COLO829 (cell line): ENCODE measurements around the gene AP2A2.

Experiments used
- DNase-seq: peaks from one replicate; pipeline ENCODE4 v3.0.0; 2012; ENCODE audit warnings: low spot score

Gene AP2A2

DNA sequence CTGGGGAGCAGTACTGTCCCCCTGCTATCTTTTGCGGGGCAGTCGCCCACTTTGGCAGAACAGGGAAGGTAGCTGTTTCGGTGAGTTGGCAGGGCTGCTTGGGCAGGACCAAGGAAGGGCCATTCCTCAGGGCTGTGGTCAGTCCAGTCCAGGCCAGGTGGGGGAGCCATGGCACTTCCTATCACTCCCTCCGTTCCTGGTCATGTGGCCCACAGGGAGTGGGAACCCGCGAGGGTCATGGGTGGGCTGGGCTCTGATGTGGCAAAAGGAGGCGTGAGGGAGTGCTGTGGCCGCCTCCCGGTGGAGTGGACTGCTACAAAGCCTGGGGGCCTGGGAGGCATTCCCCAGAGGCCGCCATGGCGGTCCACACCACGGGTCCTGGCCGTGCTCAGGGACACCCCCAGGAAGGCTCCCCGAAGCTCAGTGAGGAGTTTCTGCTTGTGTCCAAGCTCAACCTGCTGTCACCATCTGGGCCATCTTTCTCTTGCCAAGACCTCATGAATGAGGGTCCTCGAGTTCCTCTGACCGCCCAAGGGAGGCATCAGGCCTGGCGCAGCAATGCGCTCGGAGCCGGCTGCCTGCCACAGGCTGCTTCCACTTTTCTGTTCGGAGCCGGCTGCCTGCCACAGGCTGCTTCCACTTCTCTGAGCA lies 27.0 kb upstream of the AP2A2 start:
- no peak for DNase-seq

DNA sequence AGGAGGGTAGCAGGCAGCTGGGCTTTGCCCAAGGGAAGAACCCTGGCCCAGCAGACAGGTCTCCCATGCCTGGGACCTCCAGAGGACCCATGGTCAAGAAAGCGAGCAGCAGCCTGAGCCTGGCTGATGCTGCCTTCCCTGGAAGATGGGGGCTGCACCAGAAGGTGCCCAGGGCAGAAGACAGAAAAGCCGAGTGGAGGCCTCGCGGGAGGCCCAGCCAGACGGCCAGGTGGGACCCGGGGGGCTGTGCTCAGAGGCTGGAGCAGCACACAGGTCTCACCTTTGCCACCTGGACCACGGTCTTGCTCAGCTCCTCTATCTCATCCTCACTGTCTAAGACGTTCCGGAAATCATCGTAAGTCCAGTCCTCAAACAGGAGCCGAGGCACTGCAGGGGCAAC lies 25.9 kb upstream of the AP2A2 start:
- no peak for DNase-seq

DNA sequence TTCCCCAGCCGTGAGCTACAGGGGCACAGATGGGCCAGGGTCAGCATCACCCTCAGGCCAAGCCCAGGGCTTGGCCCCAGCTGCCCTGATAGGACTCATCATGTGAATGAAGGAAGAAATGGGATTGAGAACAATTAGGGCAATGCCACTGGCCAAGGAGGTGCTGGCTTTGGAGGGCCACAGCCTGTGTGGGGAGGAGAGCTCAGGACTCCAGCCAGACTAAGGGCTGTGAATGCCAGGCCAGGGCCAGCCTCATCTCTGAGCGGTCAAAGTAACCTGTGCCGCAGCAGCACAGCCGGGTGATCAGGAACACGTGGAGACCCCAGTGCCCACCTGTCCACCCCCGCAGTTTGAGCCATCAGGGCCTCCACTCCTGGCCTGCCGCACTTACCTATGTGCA lies 25.1 kb upstream of the AP2A2 start:
- no peak for DNase-seq

DNA sequence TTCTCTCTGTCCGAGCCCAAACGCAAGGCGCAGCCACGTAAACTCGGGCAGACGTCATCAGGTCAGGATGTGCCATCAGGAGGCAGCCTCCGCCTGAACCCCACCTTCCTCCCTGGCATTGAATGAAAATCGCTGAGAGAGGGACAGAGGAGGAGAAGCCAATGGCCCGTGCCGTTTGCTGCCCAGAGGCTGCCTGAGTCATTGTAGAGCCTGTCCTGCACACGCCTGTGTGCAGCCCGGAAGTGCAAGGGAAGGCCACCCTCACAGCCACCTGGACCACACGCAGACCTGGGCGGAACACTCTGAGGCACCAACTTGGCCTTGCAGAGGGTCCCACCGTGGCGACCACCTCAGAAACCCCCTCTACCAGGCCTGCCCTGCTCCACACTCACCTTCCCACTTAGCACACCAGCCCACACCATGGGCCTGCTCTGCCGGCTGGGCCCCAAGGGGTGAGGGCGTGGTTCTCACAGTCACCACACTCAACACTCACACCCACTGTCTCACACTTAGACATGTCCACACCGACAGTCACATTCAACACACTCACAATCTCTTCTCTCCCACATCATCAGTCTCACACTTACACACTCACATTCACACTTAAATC lies 24.1 kb upstream of the AP2A2 start:
- DNase-seq: no peak

DNA sequence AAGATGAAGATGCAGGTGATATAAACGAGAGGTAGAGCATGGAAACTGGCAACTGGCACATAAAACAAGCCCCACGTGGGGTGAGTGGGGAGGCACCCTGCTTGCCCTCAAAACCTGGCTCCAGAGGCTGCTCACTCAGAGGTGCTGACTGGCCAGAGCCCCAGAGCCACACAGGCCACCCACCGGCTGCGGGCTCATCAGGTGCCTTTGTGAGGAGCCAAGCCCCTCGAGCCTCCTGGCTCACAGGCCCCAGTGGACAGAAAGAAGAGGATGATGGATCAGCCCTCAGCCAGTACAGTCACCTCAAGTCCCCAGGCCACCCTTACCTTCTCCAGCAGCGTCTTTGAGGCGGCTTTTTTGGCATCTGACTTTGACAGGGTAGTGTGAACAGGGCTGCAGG lies 21.3 kb upstream of the AP2A2 start:
- DNase-seq: no peak

DNA sequence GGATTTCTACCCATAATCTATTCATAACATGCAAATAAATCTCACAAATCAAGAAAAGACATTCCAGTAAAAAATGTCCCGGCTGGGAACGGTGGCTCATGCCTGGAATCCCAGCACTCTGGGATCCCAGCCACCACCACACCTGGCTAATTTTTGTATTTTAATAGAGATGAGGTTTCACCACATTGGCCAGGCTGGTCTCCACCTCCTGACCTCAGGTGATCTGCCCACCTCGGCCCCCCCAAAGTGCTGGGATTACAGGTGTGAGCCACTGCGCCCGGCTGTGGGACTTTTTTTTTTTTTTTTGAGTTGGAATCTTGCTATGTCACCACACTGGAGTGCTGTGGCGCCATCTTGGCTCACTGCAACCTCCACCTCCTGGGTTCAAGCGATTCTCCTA lies 19.7 kb upstream of the AP2A2 start:
- DNase-seq: no peak

DNA sequence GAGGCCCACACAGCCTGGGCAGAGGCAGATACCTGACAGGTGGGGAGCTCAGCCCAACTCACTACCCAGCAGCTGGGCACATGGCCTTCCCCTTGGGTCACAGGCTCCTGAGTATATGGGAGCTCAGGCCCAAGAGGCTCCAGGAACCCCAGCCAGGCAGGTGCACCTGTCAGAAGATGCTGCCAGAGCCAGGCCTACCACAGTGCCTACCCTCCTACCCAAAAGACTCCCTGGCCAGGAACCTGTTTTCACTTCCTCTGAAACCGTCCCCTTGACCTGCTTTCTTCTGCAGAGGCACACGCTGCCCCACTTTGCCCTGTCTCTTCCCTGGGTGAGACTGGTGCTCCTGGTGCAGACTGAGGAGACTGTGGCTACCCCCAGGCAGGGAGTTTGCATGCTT lies 18.0 kb upstream of the AP2A2 start:
- no peak for DNase-seq

DNA sequence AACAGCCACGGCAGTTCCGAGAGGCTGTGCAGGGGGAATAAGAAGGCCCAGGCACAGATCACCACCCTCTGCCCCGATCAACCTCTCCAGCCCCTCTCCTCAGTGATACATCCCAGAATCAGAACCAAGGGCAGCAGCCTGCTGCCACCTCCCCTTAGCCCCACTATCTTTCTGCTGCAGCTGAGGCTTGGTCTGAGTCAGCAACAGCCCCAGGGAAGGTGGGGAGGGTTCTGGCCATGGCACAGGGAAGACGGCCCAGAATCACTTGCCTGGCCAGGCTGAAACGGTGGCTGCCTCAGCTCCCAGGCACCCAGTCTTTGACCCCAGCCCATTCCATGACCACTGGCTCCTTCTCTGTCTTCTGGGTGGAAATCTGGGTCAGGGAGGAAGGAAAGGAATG lies 17.4 kb upstream of the AP2A2 start:
- no peak for DNase-seq

DNA sequence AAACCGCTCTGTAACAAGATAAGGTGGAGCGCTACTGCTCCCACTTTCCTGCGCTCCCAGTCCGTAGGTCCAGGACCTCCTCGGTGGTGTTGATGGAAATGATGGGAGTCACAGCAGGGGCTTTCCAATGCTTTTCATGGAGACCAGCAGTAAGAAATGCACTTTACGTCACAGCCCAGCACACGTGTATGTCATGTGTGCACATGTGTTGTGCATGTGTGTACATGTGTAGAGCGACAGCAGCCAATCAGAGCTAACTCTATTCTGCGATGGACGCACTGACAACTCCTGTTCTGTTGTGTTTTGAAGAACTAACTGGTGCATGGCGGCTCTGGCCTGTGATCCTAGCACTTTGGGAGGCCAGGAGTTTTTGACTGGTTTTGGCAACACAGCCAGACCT lies 16.3 kb upstream of the AP2A2 start:
- no peak for DNase-seq

DNA sequence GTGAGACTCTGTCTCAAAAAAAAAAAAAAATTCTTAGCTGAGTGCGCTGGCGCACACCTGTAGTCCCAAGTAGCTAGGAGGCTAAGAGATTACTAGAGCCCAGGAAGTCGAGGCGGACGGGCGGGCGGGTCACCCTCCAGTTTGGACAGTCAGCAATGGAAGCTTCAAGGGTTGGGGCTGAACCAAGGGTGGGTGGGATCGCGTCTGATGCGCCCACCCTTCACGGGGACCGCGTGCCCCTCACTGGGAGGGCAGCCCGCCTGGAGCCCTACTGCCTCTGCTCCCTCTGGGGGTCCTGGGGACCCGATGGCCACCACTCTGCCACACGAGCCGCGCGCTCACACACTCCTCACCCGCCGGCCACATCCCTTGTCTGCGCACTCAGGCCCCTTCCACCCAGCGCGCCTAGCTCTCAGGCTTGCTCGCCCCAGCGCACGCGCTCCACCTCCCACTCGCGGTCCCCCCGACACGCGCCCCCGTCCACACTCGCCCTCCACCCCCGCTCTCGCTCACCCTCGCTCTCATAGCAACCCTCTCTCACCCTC lies 15.6 kb upstream of the AP2A2 start:
- DNase-seq: peak; percentile 13

DNA sequence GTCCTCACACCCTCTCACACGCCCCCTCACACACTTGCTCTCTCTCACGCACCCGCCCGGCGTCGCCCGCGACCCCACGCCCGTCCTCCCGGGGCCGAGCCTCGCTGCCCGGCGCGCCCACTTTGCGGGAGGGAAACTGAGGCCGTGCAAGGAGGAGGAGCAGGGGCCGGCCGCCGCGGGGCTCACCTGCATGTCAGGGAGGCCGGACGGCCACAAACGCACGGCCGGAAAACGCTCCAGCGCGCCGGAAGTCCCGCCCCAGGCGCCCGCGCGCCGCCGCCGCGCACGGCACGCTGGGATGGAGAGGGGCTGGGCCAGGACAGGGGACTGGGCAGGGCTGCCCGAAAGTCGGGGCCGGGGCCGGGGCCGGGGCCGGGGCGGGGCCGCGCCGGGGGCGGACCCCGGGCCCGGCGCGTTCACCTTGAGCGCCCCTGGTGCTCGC lies 15.1 kb upstream of the AP2A2 start, which contains the start of gene CHID1:
Gene CHID1 (minus strand): TSS at position 222 of the 442 bp plus-strand sequence. CDS start 5,994 bp downstream, outside the sequence.
- peak; percentile 90 for DNase-seq

DNA sequence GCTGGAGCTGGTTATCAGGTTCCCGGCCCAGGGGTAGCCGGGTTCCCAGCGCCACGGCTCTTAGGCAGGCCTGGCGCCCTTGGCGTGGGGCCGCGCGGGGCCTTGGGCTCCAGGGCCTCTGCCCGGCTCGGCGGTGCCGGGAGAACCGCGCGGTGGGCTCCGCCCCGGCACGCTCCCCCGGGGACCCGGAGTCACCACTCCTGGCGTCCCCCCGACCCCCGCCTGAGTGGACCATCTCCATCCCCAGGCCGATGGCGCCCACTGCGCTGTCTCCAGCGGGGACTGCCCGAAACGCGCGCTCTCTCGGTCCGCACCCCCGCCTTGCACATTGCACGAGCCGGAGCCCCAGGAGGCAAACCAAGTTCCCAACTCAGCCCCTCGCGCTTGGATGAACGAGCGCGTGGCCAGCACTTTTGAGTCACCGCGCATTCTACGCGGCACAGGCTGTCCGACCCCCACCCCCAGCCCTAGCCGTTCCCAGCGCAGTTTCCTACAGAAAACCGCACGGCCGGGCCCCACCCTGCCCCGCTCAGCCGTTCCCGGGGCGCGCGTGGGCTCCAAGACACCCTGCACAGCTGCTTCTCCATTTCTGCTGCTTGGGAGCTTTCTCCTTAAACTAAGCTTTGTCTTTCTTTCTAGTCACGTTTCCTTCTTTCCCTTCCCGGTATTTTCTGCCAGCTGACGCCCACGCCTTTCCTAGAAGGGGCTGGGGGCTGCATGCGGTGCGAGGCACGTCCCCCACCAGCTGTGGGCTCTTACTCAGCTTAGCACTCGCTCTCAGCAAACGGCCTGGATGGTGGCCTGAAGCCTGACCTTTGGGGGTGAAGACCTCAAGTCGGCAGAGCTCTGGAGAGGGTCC lies 14.4 kb upstream of the AP2A2 start:
- DNase-seq: peak; percentile 39

DNA sequence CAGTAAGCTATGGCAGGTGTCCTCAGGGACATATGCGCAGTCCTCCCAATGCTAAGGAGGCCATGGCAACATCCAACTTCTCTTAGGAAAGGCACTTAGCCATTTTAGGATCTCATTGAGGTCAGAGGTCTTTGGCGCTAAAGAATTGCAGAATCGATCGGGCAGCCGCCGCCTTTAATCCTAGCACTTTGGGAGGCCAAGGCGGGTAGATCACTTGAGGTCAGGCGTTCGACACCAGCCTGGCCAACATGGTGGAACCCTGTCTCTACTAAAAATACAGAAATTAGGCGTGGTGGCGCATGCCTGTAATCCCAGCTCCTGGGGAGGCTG lies 13.8 kb upstream of the AP2A2 start:
- no peak for DNase-seq

DNA sequence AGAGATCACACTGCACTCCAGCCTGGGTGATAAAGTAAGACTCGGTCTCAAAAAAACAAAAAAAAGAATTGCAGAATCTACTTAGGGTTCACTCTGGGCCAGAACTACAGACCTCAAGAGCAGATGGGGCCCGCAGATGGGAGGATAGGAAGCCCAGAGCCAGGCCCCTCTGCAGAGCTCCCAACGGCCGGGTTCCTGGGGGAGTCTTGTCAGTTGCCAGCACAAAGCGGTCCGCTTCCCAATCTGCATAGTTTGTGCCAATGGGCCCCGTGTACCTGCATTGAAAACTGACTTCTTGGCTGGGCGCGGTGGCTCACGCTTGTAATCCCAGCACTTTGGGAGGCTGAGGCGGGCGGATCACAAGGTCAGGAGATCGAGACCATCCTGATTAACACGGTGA lies 13.4 kb upstream of the AP2A2 start:
- DNase-seq: no peak

DNA sequence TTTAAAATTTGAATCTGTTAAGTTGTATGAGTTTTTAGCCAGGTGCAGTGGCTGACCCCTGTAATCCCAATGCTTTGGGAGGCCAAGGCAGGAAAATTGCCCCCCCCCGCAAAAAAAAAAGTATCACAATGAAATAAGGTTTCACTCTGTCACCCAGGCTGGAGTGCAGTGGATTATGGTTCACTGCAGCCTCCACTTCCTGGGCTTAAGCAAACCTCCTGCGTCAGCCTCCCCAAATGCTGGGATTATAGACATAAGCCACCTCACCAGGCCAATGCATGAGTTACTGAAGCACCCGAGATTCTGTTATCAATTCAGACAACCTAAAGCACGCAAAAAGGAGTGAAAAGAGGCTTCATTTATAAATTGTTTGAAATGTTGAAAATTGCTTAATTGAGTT lies 12.6 kb upstream of the AP2A2 start:
- DNase-seq: no peak

DNA sequence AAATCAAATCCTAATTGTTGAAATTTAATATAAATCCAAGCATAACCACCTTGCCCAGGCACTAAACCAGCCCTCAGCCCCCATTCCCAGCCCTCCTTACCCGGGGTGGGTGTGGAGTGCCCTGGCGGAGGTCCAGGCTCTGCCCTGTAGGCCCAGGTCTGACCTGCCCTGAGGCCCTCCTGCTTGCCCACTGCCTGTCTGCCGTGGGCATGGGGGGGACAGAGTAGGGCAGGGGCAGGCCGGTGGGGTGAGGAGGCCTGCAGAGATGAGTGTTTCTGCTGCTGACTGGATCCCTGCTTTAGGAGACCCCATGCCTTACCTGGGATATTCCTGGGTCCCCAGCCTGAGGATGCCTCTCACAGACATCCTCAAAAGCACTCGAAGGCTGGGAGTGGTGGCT lies 11.5 kb upstream of the AP2A2 start:
- no peak for DNase-seq

DNA sequence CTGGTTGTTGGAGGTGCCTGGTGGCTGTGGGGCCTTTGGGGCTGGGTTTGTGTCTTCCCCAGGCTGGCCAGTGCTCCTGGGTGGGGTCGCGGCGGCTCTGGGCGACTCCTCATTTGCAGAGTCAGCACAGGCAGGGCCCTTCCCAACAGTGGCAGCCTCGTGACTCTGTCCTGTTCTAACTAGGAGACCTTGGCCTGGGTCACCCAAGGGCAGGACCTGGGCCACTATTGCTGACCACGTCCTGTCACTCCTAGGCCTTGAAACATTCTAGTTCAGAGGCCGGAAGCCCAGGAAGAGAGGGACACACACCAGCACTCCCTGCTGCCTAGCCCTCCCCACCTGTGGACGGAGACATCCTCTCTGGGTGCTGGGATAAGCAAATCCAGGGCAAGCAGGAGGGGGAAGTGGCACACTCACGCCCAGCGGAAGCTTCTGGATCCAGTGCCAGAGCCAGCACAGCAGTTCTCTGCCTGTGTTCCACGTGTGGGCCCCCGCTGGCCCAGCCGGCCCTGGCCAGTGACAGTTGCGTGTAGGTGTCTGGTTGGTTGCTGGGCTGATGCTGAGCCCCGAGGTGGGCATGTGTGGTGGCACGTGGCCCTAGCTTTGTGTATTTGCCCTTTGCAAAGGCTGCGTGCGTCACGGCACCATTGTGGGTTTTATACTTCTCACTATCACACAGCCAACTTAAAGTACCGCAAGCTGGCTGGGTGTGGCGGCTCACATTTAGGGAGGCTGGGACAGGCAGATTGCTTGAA lies 10.7 kb upstream of the AP2A2 start:
- DNase-seq: no peak

DNA sequence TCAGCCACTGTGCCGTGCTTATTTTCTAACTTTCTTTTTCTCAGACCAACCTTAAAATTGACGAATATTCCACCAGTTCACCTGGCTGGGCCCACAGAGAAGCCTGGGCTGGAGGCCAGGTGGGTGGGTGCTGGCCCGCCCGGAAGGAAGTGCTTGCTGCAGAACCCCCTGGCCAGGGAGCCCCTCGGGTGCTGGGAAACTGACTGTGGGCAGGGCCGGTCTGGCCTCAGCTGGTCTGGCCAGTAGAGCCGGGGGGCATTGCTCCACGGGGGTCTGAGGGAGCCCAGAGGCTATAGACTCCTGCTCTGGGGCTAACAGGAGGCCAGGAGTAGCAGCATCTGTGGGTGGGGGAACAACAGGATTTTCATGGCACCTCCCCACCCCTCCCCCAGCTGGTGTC lies 8.2 kb upstream of the AP2A2 start:
- no peak for DNase-seq

DNA sequence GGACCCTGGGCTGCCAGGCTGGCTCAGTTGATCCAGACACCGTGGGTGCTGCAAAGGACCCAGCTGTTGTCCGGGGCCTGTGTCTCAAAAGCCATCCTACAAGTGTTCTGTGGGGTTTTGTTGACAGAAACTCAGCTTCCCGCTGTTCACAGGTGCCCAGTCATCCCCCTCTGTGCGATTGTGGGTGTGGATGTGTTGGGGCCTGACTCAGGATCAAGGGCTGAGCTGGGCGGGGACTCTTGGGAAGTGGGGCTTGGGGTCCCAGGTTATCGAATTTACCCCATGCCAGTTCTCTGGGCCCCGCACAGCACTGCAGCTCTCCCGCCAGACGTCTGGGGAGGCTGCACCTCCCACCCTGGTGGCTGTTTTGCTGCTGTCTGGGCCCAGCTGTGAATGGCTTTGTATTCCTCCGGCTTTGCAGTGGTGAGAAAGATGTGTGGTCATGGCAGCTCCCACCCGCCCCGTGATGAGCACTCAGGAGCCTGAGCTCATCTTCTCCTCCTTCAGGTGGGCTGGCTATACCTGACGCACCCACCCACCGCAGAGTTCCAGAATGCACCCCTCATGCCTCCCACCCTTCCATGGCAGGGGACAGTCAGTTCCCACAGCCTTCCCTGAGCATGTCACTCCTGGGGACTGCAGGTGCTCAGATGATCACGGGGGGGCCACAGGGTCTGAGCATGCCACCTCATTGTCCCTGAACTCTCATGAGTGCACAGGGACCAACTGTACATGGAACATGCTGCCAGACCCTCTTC lies 3.6 kb upstream of the AP2A2 start:
- DNase-seq: no peak

DNA sequence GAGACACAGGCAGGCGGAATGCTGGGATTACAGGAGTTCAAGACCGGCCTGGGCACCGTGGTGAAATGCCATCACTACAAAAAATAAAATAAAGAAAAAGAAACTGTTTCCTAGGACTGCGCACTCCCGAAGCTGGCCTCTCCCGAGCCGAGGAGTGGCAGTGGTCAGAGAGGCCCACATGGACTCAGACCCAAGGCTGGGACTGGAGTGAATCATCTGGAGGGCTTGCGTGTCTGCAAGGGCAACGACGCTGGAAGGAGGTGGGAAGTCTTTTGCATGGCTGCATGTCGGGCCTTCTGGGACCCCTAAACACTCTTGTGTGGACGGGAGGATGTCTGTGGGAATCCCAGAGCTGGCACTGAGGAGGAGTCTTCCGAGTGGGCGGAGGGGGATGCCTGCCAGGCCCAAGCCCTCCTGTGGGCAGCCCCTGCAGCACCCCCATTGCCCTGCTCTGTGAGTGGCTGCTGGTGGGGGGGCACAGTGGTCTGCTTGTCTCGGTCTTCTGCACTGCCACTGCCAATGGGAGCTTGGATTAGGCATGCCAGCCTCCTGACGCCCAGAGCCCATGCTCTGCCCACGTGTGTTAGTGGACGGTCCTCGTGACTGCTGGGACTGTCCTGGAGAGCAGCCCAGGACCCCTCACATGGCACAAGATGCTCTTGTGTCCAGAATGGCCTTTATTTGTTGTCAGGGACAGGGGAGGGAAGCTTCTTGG lies 1.8 kb upstream of the AP2A2 start:
- DNase-seq: no peak
